H1 (cell line): ENCODE measurements around the gene ERG28.

Experiments used
- BCL11A ChIP-seq, 2 experiments: IDR thresholded peaks; one replicate each; pipeline ENCODE4 v1.6.1; 2011; ENCODE audit warnings: low read depth in 2 of 2, low read length in 2 of 2, mild to moderate bottlenecking in 2 of 2
- CREB1 ChIP-seq: IDR thresholded peaks from 2 replicates; pipeline ENCODE4 v1.6.1; 2012; ENCODE audit warnings: inconsistent platforms
- EP300 ChIP-seq, 2 experiments: IDR thresholded peaks; 1 replicate in 1 of 2; 2 replicates in 1 of 2; pipeline ENCODE4 v1.6.1; 2011 to 2012; ENCODE audit warnings: low read depth in 2 of 2, low read length in 2 of 2, mild to moderate bottlenecking in 2 of 2, borderline replicate concordance in 1 of 2, inconsistent platforms in 1 of 2, moderate library complexity in 1 of 2
- EZH2 ChIP-seq: fragments of 200-600 bp; sonication (generic); IDR thresholded peaks from 2 replicates; pipeline ENCODE4 v1.7.1; 2012; ENCODE audit warnings: low read depth, mild to moderate bottlenecking, moderate library complexity, low read length, inconsistent platforms; ENCODE audit not compliant: severe bottlenecking
- POLR2AphosphoS5 ChIP-seq: IDR thresholded peaks from 2 replicates; pipeline ENCODE4 v1.6.1; 2011; ENCODE audit warnings: low read depth, low read length
- SP4 ChIP-seq: IDR thresholded peaks from 2 replicates; pipeline ENCODE4 v1.6.1; 2012; ENCODE audit warnings: low read length, inconsistent platforms
- TF ChIP-seq, protein P1 (sequence below), 3 experiments: IDR thresholded peaks; 1 replicate in 2 of 3; 2 replicates in 1 of 3; pipeline versions ENCODE4 v1.5.1 to v1.6.1; 2011; ENCODE audit warnings: low read length in 3 of 3, mild to moderate bottlenecking in 3 of 3, inconsistent platforms in 2 of 3, low read depth in 1 of 3, moderate library complexity in 1 of 3; ENCODE audit not compliant: insufficient read depth in 1 of 3; ENCODE audit errors: control extremely low read depth in 1 of 3

DNA sequence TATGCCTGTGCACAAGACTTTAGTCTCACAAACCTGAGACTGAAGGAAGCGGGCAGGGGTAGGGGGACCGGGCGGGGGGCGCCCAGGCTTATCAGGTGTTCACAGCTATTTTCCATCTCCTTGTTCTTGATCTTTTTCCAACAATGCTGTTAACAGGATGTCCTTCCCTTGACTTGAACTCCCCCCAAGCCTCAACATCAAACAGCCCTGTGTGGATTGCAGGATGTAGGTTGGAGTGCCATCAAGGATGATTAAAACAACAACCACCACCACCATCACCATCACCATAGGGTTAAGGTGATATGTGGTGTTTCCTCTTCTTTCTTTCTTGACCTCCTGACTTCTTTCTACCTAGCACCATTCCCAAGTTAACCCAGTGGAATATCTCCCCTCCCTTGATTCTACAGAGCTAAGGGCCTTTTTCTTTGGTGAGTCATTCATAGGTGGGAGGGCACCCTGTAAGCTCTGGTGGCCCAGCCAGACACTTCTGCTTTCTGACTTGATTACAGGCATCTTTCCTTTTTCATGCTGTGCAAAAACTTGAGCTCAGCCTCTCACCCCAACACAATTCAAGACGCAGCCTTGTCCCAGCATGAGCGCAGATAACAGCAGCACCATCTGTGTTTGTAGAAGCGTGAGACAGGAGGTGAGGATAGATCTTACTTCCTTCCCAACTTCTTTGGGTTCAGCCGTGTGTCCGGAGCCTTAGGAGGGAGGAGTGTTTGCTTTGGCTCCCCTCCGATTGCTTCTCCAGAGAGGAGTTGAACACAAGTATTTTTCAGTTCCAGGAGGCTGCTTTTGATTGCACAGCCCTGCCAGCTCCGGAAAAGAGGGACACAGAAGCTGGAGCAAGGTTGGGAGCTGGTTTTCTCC lies 55.5 kb downstream of the ERG28 start:
- TF ChIP-seq BCL11A (IDR thresholded peaks at IDR 0.05; ENCODE audit: low read depth in 2 of 2, low read length in 2 of 2) (no peak), POLR2AphosphoS5 (no peak), SP4 (no peak), EZH2 (no peak), EP300 (IDR thresholded peaks at IDR 0.05; ENCODE audit: borderline replicate concordance in 1 of 2, low read depth in 2 of 2, low read length in 2 of 2) (no peak), CREB1 (no peak)
- TF ChIP-seq, protein P1, sequence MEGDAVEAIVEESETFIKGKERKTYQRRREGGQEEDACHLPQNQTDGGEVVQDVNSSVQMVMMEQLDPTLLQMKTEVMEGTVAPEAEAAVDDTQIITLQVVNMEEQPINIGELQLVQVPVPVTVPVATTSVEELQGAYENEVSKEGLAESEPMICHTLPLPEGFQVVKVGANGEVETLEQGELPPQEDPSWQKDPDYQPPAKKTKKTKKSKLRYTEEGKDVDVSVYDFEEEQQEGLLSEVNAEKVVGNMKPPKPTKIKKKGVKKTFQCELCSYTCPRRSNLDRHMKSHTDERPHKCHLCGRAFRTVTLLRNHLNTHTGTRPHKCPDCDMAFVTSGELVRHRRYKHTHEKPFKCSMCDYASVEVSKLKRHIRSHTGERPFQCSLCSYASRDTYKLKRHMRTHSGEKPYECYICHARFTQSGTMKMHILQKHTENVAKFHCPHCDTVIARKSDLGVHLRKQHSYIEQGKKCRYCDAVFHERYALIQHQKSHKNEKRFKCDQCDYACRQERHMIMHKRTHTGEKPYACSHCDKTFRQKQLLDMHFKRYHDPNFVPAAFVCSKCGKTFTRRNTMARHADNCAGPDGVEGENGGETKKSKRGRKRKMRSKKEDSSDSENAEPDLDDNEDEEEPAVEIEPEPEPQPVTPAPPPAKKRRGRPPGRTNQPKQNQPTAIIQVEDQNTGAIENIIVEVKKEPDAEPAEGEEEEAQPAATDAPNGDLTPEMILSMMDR (IDR thresholded peaks at IDR 0.05; ENCODE audit: control extremely low read depth in 1 of 3, insufficient read depth in 1 of 3, low read depth in 1 of 3, low read length in 3 of 3), result no peak
